Hematopoietic multipotent progenitor cell treated with erythropoietin and hydrocortisone succinate and interleukin-3 and kit ligand, for 6 days (in vitro differentiated cells): ENCODE data around the gene XRN2.

ENCODE experiments used
- DNase-seq: peaks from one replicate; pipeline ENCODE4 v3.0.0-alpha.2; 2015

Gene XRN2

GRCh38 chr20:21436205-21436604, 133.1 kb downstream of the XRN2 start:
- no peak for DNase-seq

DNA sequence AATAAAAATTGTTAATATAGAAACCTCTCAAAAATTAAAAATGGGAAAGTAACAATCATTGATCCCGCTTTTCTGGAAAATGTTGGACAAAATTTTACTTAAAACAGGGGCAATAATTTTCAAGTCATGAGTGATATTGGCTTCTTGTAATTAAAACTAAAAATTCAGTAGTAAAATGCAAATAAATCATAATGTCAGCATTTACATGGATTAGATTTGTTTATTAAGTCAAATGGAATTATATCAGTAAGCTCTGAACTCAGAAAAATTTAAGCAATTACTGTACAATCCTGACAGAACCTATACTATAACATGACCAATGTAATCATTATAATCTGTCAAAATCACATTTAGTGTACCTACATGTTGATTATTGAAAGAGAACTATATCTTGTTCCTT, 134.1 kb downstream of the XRN2 start:
- no peak for DNase-seq

DNA sequence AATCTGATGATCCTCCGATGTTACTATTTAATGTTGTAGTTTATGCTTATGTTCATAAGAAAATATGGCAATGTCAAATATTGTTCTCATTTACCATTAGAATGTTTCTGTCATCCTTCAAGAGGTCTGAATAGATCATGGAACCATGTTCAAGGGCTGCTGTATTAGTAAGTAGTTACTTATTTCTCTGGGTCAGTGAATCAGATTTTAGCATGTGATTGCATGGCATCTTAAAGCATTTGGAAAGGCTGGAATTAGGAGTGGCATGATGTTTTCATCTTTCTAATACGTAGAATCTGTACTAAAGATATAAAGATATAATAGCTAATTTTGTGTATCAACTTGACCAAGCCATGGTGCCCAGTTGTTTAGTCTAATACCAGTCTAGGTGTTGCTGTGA, 134.7 kb downstream of the XRN2 start:
- DNase-seq: no peak
